Measurements from ENCODE around the gene BLOC1S4. TPM values are rescaled to one million over a fixed set of nuclear protein-coding genes. Genes with fewer than 3 reads are reported as not detected.

Gene BLOC1S4
- total RNA-seq, 1 experiment from 2014 or later = 15.7 TPM

DNA sequence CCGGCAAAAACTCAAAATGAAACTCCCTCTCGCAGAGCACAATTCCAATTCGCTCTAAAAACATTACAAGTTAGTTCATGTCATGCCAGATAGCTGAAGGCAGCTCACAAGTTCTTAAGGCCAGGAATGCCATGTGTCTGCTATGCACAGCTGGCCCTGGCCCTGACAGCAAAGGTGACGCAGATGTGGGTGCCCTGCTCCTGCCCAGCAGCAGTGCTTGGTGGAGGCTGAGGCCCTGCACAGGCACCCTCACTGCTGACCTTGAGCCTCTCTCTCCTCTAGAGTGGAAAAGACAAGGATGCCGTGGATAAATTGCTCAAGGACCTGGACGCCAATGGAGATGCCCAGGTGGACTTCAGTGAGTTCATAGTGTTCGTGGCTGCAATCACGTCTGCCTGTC, 19.4 kb upstream of the BLOC1S4 start:
- BruUV-seq (replicated peaks) = no TSS peak
- H3K27me3 ChIP-seq (ENCODE audit: insufficient read depth, low read length) = no peaks in the 10 kb centered on the region
- no peaks in the 10 kb centered on the region for H3K9me2 ChIP-seq (ENCODE audit: insufficient read depth)
- ChIA-PET CTCF (no interaction called here), RAD21 (ENCODE audit: low non-redundant PET in 1 of 2, low total read pairs in 2 of 2, uncharacterized antibody in 2 of 2, unreplicated experiment in 2 of 2) (no interaction called here), POLR2A (no interaction called here)
- no peak for TF ChIP-seq CBX3 (IDR thresholded peaks at IDR 0.05; ENCODE audit: low read depth)
- TF ChIP-seq SRF (IDR thresholded peaks at IDR 0.05; ENCODE audit: low read depth) = no peak
- TF ChIP-seq, protein P1, sequence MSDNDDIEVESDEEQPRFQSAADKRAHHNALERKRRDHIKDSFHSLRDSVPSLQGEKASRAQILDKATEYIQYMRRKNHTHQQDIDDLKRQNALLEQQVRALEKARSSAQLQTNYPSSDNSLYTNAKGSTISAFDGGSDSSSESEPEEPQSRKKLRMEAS (IDR thresholded peaks at IDR 0.05) = no peak
- no peak for TF ChIP-seq EZH2phosphoT487 (IDR thresholded peaks at IDR 0.05; ENCODE audit: borderline replicate concordance)
- TF ChIP-seq JUND (IDR thresholded peaks at IDR 0.05) = no peak
- TF ChIP-seq EZH2 (IDR thresholded peaks at IDR 0.05) = no peak
- TF ChIP-seq, protein P2, sequence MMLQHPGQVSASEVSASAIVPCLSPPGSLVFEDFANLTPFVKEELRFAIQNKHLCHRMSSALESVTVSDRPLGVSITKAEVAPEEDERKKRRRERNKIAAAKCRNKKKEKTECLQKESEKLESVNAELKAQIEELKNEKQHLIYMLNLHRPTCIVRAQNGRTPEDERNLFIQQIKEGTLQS (IDR thresholded peaks at IDR 0.05) = no peak
- no peak for TF ChIP-seq EGR1 (IDR thresholded peaks at IDR 0.05; ENCODE audit: low read depth)
- no peak for TF ChIP-seq CEBPB (IDR thresholded peaks at IDR 0.05; ENCODE audit: low read depth)
- no peak for TF ChIP-seq ELF1 (IDR thresholded peaks at IDR 0.05; ENCODE audit: borderline replicate concordance, low read depth)
- TF ChIP-seq ZFX (IDR thresholded peaks at IDR 0.05) = no peak
- TF ChIP-seq SP1 (IDR thresholded peaks at IDR 0.05; ENCODE audit: low read depth) = no peak
- no peak for TF ChIP-seq TCF7L2 (IDR thresholded peaks at IDR 0.05; ENCODE audit: borderline replicate concordance, extremely low read depth, insufficient read depth, insufficient read length)
- TF ChIP-seq RAD21 (IDR thresholded peaks at IDR 0.05; ENCODE audit: low read depth) = no peak
- TF ChIP-seq YY1 (IDR thresholded peaks at IDR 0.05; ENCODE audit: extremely low read depth, insufficient replicate concordance, low read depth, low read length) = no peak
- no peak for TF ChIP-seq POLR2AphosphoS5 (IDR thresholded peaks at IDR 0.05; ENCODE audit: low read depth, low read length)
- no peaks in the 10 kb centered on the region for H3K36me3 ChIP-seq (ENCODE audit: control insufficient read depth in 1 of 2, insufficient read depth in 2 of 2, low read length in 2 of 2)
- no peak overlapping the region for H3K27ac ChIP-seq (ENCODE audit: low read depth, low read length)
- intact Hi-C loops (cut with micrococcal nuclease) = no loop called here
- H3K9me3 ChIP-seq (ENCODE audit: control insufficient read depth in 1 of 2, insufficient read depth in 1 of 2, low read depth in 1 of 2, low read length in 2 of 2) = no peaks in the 10 kb centered on the region
- ATAC-seq (no peak), DNase-seq (ENCODE audit: low read depth, low spot score) (no peak)
- no peaks in the 10 kb centered on the region for H3K79me2 ChIP-seq (ENCODE audit: insufficient read depth, low read length)
- H3K4me1 ChIP-seq (ENCODE audit: control insufficient read depth in 1 of 2, insufficient read depth in 2 of 2, low read length in 2 of 2) = peaks cover 4 to 16% of the 10 kb centered on the region in 2 experiments; a peak in 2 of 4 replicates
- H2AFZ ChIP-seq (ENCODE audit: low read depth, low read length, poor library complexity, severe bottlenecking) = no peak overlapping the region
- no peak overlapping the region for H3K9ac ChIP-seq (ENCODE audit: low read length)
- no peaks in the 10 kb centered on the region for H4K20me1 ChIP-seq (ENCODE audit: insufficient read depth)
- H3K4me2 ChIP-seq (ENCODE audit: low read length) = no peak overlapping the region
- H3K4me3 ChIP-seq (replicated peaks in 1 of 2; ENCODE audit: low read depth in 1 of 2, low read length in 2 of 2) = no peak overlapping the region
